Measurements from ENCODE around the gene GTPBP6.

DNA sequence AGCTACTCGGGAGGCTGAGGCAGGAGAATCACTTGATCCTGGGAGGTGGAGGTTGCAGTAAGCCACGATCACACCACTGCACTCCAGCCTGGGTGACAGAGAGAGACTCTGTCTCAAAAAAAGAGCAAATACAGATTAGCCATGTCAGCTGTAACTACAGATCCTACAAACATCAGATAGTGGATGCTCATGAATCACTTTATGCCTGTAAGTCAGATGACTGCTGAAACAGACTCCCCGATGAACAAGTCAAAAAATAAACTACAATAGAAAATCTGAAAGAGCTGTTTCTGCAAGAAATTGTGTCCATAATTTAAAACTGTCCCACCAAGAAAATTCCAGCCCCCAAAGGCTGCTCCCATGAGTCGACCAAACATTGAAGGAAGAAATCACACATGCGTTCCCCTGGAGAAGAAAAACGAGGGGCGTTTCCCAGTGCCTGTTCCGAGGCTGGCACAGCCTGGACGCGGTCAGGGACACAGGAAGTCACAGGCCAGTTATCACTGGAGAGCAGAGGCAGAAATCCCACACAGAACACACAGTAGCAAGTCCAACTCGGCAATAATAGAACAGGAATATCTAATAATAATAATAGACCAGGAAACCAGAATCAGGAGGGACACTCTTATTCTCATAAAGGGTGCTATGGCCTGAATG is 30.0 kb upstream of the GTPBP6 start:
- TF ChIP-seq CTCF (IDR thresholded peaks at IDR 0.05; ENCODE audit: low read depth, low read length) (no peak), MYC (IDR thresholded peaks at IDR 0.05; ENCODE audit: low read depth, low read length) (no peak), POLR2A (IDR thresholded peaks at IDR 0.05; ENCODE audit: extremely low read depth, insufficient read length) (no peak), MAX (IDR thresholded peaks at IDR 0.05; ENCODE audit: low read depth, low read length) (no peak)

All from NB4 (cell line).